HG03095 (cell line): ENCODE measurements around the gene HSPBP1.
A peak's percentile ranks its signal among the peaks of the same experiment; 100 is the strongest.
"Not testable (repeated sequence)": the region's sequence is repeated elsewhere in the genome, so short reads cannot be mapped to it uniquely, and the experiment has no call there.

Experiments used
- ATAC-seq: cut with Tn5 transposase; IDR thresholded peaks from one replicate; pipeline ENCODE4 v1.9.1; 2021; ENCODE audit warnings: moderate library complexity; ENCODE audit not compliant: unreplicated experiment

HSPBP1 gene

GRCh38 chr19:55279770-55280643 lies at the start of gene HSPBP1:
TSS of gene HSPBP1 (minus strand) at chr19:55280110. CDS start at chr19:55279608, 502 bp downstream.
- peak; percentile 53 for ATAC-seq

DNA sequence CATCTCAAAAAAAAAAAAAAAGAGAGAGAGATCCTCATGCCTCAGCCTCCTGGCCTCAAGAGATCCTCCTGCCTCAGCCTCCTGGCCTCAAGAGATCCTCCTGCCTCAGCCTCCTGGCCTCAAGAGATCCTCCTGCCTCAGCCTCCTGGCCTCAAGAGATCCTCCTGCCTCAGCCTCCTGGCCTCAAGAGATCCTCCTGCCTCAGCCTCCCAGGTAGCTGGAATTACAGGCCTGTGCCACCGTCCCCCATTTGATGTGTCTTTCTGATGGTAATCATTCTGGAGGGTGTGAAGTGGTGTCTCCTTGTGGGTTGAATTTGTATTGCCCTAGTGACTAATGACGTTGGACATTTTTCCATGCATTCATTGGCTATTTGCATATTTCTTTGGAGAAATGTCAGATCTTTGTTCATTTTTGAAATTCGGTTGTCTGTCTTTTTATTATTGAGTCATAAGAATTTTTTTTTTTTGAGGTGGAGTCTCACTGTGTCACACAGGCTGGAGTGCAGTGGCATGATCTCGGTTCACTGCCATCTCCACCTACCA lies 48.9 kb upstream of the HSPBP1 start:
- not testable (repeated sequence) for ATAC-seq

GRCh38 chr19:55325172-55325571 lies 45.3 kb upstream of the HSPBP1 start, which contains the start of gene TMEM150B:
TSS of gene TMEM150B (minus strand) at chr19:55325341. CDS start at chr19:55321036, 4,305 bp downstream.
- ATAC-seq, result no peak

DNA sequence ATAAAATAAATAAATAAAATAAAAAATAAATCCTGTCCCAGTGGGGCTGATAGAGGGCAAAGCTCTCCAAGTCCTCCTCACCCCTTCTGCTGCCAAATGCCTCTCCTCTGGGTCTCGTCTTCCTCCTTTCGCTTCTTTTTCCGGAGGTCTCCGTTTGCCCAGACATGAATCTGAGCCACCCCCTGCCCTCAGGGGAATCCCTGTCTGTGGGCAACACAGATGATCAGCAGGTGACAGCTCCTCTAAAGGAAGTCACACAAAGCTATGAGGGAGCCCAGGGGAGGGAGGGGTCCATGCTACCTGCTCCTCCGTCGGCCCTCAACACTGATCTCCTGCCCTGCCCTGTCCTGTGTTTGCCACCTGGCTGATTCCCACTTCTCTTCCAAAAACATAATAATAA lies 44.8 kb upstream of the HSPBP1 start:
- no peak for ATAC-seq

- ATAC-seq, result no peak
Measured at GRCh38 chr19:55322204-55322885, 42.4 kb upstream of the HSPBP1 start.

DNA sequence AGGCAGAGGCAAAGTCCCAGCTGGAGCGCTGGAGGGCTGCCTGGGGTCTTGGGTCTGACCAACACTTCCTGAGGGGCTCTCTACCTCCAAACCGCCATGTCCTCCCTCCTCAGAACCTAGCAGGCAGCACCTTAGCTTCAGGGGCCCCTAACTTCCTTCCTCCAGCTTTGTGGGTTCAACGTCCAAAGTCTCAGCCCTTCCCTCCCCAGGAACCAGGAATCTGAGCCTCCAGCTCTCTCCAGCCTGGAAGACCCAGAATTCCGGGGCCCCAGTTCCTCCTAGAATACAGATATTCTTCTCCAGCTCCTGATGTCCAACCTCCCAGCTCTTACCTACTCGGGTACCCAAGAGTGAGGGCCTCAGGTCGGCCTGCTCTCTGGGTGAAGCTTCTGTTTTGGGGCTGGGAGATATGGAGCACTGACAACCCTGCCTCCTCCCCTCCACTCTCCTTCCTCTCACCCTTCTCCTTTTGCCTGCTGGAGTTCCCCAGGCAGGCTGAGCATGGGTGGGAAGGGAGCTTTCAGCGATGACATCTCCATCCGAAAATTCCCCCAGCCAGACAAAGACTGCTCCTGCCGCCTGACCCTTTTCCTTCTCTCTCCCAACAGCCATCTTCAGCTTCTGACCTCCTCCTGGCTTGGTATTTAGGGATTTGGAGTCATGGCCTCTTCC lies 41.7 kb upstream of the HSPBP1 start:
- no peak for ATAC-seq

GRCh38 chr19:55320844-55321419 lies 41.0 kb upstream of the HSPBP1 start:
- ATAC-seq, result no peak

GRCh38 chr19:55319785-55320184 lies 39.9 kb upstream of the HSPBP1 start:
- no peak for ATAC-seq

- no peak for ATAC-seq
Measured at GRCh38 chr19:55316646-55317045, 36.7 kb upstream of the HSPBP1 start.

DNA sequence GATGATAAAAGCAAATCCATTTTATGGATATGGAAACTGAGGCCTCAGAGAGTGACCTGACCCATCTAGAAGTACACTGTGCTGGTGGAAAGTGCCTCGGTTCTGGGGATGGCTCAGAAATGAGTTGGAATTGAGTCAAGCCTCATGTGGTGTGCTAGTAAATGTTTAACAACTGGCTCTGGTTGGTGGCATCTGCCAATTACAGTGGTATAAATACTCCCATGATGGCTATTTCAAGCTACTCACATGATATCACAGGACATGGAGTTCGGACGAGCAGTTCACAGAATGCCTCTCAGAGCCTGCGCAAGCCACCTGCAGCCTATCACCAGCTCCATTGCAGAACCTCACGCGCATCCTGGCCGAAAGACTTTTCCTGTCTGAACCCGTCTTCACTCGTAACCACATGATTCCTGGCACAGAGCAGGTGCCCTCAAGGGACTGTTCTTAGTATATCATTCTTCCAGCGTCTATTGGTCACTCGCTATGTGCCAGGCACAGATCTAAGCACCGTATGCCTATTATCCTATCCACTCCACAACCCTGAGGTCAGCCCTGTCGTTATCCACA lies 36.1 kb upstream of the HSPBP1 start:
- ATAC-seq, result no peak

- no peak for ATAC-seq
Measured at GRCh38 chr19:55314396-55314795, 34.5 kb upstream of the HSPBP1 start.

DNA sequence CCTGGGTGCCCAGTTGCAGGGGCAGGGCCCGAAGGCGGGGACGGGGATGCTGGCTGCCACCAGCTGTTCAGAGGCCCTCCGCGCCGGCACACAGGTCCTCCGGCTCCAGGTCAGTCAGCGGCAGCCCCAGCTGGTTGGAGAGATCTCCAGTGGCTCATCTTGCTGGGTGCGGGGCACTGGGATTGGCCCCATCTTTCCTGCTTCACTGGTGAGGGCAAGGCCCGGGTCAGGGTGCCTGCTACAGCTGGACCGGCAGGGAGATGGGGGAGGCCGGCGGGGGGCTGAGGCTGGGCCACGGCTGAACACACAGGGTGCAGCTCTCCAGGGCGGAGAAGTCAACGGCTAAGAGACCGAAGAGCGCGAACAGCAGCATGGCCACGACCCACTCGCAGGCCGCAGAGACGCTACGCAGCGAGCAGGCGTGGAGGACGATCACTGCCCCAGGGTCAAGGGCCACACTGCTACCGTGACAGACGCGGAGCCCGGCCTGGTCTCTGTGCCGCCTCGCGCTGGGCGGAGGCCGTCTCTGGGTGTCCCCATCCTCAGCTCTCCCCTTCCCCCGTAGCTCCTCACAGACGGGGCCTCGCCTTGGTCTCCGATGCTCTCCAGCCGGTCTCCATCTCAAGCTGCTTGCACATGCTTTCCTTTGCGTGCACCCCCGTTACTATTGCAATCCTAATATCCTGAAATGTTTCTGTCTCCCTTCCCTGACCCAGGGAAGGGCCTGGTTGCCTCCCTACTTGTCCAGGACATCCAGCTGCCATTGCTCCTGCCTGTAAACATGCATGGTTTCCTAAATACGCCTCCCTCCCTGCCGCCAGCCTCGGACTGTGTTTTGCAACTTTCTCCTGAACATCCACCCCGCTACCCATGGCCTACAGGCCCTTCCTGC lies 33.0 kb upstream of the HSPBP1 start:
- no peak for ATAC-seq

GRCh38 chr19:55311797-55312196 lies 31.9 kb upstream of the HSPBP1 start:
- no peak for ATAC-seq

DNA sequence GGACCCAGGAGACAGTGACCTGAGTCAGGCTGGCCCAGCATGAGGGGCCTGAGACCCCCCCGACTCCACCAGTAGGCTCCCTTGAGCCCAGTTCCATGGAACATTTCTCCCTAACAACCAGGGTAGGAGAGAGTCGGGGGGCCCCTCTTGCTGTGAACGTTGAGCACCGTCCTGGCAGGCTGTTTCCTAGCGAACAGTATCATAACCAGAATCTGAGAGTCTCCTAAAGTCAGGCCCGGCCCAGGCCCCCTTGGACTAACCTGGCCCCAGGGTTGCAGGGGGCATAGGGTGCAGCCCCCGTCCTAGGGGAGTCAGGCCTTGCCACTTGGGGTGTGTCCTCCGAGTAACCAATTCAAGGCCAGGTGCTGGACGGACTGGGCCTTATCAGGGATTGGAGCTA lies 31.5 kb upstream of the HSPBP1 start:
- no peak for ATAC-seq

DNA sequence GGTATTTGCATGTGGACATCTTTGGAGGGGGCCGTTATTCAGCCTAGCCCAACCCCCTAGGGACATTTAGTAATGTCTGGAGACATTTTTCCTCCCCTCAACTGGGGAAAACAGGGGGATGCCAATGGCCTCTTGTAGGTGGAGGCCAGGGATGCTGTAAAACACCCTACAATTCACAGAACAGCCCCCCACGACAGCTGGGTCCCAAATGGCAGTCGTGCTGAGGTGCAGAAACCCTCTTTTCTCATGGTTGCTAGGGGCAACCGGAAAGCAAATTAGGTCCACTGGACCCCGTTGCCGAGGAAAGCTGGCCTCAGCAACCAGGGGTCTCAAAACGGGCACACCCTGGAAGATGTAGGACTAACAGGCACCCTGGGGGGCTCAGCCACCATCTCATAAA lies 30.6 kb upstream of the HSPBP1 start:
- ATAC-seq, result no peak

- ATAC-seq, result no peak
Measured at GRCh38 chr19:55309448-55309847, 29.5 kb upstream of the HSPBP1 start.

GRCh38 chr19:55308281-55308680 lies 28.4 kb upstream of the HSPBP1 start:
- ATAC-seq, result no peak

DNA sequence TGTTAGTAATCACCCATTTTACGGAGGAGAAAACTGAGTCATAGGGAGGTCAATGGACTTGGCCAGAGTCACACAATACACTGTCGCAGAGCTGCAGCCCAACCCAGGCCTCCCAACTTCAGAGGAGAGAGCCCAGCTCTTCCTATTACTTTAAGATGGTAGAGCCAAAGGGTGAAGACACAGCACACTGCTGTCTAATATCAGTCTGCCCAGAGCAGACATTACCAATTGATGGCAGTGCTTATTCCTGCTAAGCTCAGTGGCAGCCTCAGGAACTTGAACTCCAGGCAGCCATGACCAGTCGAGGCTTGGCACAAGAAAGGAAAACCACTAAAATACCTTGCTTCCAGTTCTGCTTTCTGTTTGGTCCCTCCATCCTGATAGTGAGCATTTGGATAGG lies 26.8 kb upstream of the HSPBP1 start:
- ATAC-seq, result no peak

- no peak for ATAC-seq
Measured at GRCh38 chr19:55305983-55306562, 26.2 kb upstream of the HSPBP1 start.
